AG09309 (cell line): ENCODE data around the gene COPG2.
"Not testable (repeated sequence)": the region's sequence is repeated elsewhere in the genome, so short reads cannot be mapped to it uniquely, and the experiment has no call there.

Experiments
- DNase-seq: peaks from one replicate; pipeline ENCODE4 v3.0.0-alpha.2; 2010; ENCODE audit warnings: low read depth
- H3K4me3 ChIP-seq: 2 replicates; pipeline ENCODE4 v1.5.1; 2011; ENCODE audit warnings: mild to moderate bottlenecking, low read depth, low read length, moderate library complexity; ENCODE audit not compliant: control insufficient read depth
- TF ChIP-seq, protein P1 (sequence below): IDR thresholded peaks from 2 replicates; pipeline ENCODE4 v1.5.1; 2011; ENCODE audit warnings: mild to moderate bottlenecking, low read depth, low read length, inconsistent platforms; ENCODE audit not compliant: insufficient read depth, control insufficient read depth; ENCODE audit errors: missing control alignments

The COPG2 gene

DNA sequence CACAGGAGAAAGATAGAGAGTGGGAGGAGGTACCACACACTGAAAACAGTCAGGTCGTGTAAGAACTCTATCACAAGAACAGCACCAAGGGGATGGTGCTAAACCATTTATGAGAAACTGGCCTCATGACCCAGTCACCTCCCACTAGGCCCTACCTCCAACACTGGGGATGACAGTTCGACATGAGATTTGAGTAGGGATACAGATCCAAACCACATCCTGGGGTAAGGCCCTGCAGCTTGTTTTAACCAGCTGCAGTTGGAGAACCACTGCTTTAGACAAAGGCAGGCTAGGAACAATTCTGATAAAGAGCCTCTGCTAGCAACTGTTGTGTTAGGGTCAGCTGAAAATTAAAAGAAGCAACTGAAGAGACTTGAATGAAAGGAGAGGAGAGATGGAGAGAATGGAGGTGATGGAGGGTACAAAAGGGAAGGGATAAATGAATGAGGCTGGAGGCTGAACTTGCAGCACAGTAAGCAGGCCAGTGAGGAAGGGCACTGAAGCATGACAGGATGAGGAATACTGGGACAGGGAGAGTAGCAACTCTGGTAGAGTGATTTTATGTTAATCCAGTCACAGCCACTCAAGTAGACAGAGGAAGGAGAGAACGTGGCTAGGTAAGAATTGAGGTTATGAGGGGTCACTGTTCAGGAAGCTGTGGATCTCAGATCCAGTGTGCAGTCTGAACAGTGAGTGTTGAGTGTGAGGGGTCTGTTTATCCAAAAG, 153.1 kb downstream of the COPG2 start:
- H3K4me3 ChIP-seq: no peak overlapping the region
- no peak for DNase-seq
- TF ChIP-seq, protein P1, sequence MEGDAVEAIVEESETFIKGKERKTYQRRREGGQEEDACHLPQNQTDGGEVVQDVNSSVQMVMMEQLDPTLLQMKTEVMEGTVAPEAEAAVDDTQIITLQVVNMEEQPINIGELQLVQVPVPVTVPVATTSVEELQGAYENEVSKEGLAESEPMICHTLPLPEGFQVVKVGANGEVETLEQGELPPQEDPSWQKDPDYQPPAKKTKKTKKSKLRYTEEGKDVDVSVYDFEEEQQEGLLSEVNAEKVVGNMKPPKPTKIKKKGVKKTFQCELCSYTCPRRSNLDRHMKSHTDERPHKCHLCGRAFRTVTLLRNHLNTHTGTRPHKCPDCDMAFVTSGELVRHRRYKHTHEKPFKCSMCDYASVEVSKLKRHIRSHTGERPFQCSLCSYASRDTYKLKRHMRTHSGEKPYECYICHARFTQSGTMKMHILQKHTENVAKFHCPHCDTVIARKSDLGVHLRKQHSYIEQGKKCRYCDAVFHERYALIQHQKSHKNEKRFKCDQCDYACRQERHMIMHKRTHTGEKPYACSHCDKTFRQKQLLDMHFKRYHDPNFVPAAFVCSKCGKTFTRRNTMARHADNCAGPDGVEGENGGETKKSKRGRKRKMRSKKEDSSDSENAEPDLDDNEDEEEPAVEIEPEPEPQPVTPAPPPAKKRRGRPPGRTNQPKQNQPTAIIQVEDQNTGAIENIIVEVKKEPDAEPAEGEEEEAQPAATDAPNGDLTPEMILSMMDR: no peak

DNA sequence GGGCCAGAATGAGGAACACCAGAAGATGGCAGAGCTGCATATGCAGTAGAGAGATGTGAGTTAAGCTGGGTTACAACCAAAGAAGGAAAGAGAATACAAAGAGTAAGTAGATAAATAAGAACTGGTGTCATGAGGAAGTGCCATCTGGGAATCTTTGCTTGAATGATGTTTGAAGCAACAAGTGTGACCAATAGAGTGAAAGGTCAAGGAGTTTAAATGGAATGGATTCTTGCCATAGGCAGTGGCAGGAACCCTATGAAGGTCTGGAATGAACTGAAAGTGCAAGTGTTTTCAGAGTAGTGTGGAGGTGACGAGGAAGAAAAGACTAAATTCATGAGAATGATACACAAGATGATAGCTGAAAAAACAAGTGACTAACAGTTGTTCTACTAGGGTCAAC, 155.1 kb downstream of the COPG2 start:
- no peak overlapping the region for H3K4me3 ChIP-seq
- no peak for DNase-seq
- TF ChIP-seq, protein P1: no peak

DNA sequence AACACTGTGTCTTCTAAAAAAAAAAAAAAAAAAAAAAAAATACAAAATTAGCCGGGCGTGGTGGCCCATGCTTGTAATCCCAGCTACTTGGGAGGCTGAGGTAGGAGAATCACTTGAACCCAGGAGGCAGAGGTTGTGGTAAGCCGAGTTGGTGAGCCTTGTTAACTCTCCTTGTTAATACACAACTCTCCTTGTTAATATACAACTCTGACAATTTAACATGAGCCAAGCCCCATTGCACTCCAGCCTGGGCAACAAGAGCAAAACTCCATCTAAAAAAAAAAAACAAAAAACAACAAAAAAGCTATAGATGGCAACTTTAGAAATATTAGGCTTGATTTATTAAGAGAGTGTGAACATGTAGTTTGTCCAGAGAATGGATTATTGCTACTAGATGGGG, 156.5 kb downstream of the COPG2 start:
- not testable (repeated sequence) for DNase-seq

DNA sequence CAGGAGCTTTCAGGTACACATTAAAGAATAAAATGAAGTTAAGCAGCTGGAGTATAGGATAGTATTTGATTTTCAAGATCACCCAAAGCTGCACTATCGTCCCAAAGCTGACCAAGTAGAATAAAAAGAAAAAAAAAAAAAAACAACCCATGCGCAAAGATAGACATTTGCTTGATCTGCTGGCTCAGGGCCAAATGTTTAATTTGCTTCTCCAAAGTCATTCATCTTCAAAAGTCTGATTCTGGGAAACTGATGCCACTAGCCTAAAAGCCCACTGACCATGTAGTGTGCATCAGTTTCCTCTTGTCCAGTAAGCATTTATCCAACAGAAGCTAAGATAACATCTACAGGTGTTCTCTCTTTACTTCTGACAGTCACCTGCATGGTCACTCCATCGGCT, 162.2 kb downstream of the COPG2 start:
- TF ChIP-seq, protein P1: no peak
- DNase-seq: no peak
- H3K4me3 ChIP-seq: no peak overlapping the region

More for the DNA sequence above, 156.5 kb downstream of the COPG2 start:
- H3K4me3 ChIP-seq: not testable (repeated sequence)

DNA sequence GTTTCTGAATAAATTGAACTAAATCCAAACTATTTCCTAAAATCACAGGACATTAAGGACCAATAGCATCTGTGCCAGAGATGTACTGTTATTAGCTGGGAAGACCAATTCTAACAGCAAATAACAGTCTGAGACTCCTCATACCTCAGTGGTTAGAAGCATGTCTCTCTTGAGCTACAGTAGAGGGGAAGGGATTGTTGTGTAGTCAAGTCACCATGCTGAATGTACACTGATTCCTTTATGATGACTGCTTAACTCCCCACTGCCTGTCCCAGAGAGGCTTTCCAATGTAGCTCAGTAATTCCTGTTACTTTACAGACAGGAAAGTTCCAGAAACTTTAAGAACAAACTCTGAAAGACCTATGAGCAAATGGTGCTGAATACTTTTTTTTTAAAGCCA, 162.8 kb downstream of the COPG2 start:
- no peak overlapping the region for H3K4me3 ChIP-seq
- TF ChIP-seq, protein P1: no peak
- DNase-seq: no peak

DNA sequence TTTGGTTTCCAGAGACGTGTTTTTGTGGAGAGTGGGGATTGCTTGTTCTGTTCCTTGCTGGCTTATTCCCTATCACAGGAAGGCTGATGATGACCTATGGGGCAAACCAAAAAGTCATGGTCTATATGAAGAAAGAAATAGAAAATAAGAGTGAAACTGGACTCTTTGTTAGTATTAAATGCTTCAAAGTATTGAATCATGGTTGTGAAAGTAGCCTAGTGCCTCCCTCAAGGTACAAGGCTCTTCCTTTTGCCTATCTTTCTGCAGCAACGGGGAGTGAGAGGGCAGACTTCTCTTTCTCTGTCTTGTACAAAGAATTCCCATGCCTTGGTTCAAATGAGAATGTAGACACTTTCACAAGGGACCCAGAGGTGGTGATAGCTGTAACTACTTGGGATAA, 167.6 kb downstream of the COPG2 start:
- no peak overlapping the region for H3K4me3 ChIP-seq
- TF ChIP-seq, protein P1: no peak
- no peak for DNase-seq

DNA sequence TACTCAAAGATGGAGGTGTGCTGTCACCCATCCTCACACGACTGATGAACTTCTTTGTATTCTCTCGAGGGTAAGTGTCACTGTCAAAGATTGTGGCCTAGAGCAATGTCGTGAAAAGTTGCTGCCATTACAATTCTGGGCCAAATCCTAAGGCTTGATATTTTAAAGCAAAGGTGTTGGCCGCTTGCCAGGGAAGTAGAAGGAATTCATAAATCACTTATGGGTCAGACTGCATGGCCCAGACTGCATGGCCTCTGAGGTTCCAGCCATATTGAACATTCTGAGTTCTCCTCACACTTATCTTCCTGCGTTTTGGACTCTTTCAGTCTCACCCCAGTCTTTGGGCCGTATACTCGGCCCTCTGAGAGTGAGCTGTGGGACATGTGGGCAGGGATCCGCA, 168.1 kb downstream of the COPG2 start:
- H3K4me3 ChIP-seq: no peak overlapping the region
- TF ChIP-seq, protein P1: no peak
- DNase-seq: no peak
